ENCODE data around the gene CGB5. TPM values are rescaled to one million over a fixed set of nuclear protein-coding genes. Genes with fewer than 3 reads are reported as not detected.
"Not testable (repeated sequence)": the region's sequence is repeated elsewhere in the genome, so short reads cannot be mapped to it uniquely, and the experiment has no call there.

CGB5 gene
- total RNA-seq, 4 donors from 2014 or later: not detected

- TF ChIP-seq, protein P1, sequence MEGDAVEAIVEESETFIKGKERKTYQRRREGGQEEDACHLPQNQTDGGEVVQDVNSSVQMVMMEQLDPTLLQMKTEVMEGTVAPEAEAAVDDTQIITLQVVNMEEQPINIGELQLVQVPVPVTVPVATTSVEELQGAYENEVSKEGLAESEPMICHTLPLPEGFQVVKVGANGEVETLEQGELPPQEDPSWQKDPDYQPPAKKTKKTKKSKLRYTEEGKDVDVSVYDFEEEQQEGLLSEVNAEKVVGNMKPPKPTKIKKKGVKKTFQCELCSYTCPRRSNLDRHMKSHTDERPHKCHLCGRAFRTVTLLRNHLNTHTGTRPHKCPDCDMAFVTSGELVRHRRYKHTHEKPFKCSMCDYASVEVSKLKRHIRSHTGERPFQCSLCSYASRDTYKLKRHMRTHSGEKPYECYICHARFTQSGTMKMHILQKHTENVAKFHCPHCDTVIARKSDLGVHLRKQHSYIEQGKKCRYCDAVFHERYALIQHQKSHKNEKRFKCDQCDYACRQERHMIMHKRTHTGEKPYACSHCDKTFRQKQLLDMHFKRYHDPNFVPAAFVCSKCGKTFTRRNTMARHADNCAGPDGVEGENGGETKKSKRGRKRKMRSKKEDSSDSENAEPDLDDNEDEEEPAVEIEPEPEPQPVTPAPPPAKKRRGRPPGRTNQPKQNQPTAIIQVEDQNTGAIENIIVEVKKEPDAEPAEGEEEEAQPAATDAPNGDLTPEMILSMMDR (IDR thresholded peaks at IDR 0.05): peak in 4 of 5 experiments; percentile 26 to 35 (median 32)
- no peak for TF ChIP-seq EP300 (IDR thresholded peaks at IDR 0.05)
- no peak for TF ChIP-seq POLR2A (IDR thresholded peaks at IDR 0.05)
- Histone ChIP-seq H3K9me3 (no peaks in the 10 kb centered on the region), H3K27ac (no peak overlapping the region), H3K27me3 (peaks cover 0 to 52% of the 10 kb centered on the region in 2 donors), H3K4me3 (peak overlapping the region; percentile 35 to 58 (median 51)), H3K4me1 (peaks cover 0 to 27% (median 14%) of the 10 kb centered on the region in 4 donors), H3K36me3 (no peaks in the 10 kb centered on the region)
- DNase-seq (ENCODE audit: low spot score in 2 of 2): peak; percentile 10 to 25
- 0 to 1% methylated on average over 18 to 60 of the region's 63 CpGs for WGBS, 2 donors
These were observed 12.7 kb downstream of the CGB5 start for GRCh38 chr19:49056101-49056901.

DNA sequence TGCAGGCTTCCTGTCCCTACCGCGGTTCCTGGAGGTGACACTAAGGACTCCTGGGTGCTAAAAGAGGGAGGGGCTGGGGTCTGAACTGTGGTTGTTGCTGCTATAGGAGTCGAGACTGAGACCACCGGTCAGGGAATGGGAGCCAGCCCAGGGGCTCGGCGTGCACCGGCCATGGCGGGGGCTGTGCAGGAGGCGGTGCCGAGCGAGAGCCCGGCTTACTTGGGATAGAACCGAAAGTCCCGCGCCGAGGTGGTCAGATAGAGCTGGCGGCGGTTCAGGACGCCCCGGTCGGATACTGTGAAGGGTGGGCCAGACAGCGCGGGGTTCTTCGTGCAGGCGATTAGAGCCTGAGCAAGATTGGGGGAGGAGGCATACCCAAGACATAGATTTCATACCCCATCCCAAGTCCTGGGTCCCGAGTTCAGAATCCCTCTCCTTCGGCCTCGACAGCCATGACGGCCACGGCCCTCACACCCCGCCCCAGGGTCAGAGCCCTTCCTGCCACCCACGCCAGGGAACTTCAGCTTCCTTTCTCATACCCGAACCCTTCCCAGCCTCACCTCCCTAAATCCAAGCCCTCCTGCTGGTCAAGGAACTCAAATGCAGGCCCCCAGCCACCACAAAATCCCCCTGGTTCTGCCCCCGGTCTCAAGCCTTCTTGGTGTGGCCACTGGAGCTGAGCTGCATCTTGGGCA lies 13.4 kb downstream of the CGB5 start:
- WGBS, 2 donors: 5% methylated on average over 15 to 33 of the region's 34 CpGs
- Histone ChIP-seq H3K4me3 (peak overlapping the region; percentile 35 to 58 (median 51)), H3K4me1 (peaks cover 0 to 27% (median 14%) of the 10 kb centered on the region in 4 donors), H3K27me3 (peaks cover 0 to 58% of the 10 kb centered on the region in 2 donors)
- H3K27ac ChIP-seq; DNase-seq (ENCODE audit: low spot score in 2 of 2); H3K9me3 ChIP-seq; H3K36me3 ChIP-seq: not testable (repeated sequence)

DNA sequence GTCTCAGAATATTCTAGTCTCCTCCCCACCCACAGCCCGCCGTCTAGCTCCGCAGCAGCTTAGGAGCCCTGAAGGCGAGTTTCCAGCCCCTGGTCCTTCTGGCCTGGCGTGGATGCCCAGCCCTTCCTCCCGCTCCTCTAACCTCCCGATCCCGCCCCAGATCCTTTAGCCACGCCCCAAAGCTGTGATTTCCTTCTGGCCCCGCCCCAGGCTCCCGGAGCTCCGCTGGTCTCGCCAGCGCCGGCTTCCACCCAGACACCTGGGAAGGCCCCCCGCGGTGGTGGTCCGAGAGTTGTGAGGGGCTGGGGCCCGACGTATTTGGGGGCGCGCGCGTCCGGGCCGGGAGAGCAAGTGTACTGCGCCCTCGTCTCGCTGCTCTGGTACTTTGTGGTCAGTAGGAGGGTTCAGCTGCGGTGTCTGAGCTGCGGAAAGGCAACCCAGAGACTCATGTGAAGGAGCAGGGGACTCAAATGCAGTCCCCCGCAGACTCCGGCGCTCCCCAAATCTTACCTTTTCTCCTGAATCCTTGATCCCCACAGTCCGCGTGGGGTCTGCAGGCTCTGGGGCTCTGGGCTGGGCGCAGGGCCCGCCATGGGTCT lies 14.1 kb downstream of the CGB5 start, which contains the start of gene CGB7:
CGB7 (minus strand) TSS at position 114 of the 599 bp plus-strand sequence. CDS start 2,374 bp downstream, outside the sequence.
- no peaks in the 10 kb centered on the region for H3K36me3 ChIP-seq
- no peak within 1 kb of the TSS for H3K27ac ChIP-seq
- TF ChIP-seq, protein P1 (IDR thresholded peaks at IDR 0.05): no peak
- no peak for TF ChIP-seq EP300 (IDR thresholded peaks at IDR 0.05)
- TF ChIP-seq POLR2A (IDR thresholded peaks at IDR 0.05): no peak
- H3K4me1 ChIP-seq: peaks cover 0 to 27% (median 14%) of the 10 kb centered on the region in 4 donors
- WGBS, 2 donors: 2 to 3% methylated on average over 33 of the region's 38 CpGs
- DNase-seq (ENCODE audit: low spot score in 2 of 2): peak; percentile 29 to 54
- H3K9me3 ChIP-seq: no peaks in the 10 kb centered on the region
- H3K4me3 ChIP-seq: peak within 1 kb of the TSS; percentile 35 to 58 (median 51)
- peaks cover 0 to 65% of the 10 kb centered on the region in 2 donors for H3K27me3 ChIP-seq

- DNase-seq (ENCODE audit: low spot score in 2 of 2): no peak
- H3K4me3 ChIP-seq: no peak overlapping the region
- H3K36me3 ChIP-seq: no peaks in the 10 kb centered on the region
- peaks cover 0 to 27% (median 14%) of the 10 kb centered on the region in 4 donors for H3K4me1 ChIP-seq
- H3K27ac ChIP-seq: no peak overlapping the region
- TF ChIP-seq, protein P1 (IDR thresholded peaks at IDR 0.05): no peak
- no peak for TF ChIP-seq EP300 (IDR thresholded peaks at IDR 0.05)
- TF ChIP-seq POLR2A (IDR thresholded peaks at IDR 0.05): no peak
- H3K27me3 ChIP-seq: peaks cover 0 to 73% of the 10 kb centered on the region in 2 donors
- H3K9me3 ChIP-seq: no peaks in the 10 kb centered on the region
- 50 to 57% methylated on average over 9 to 10 of the region's 10 CpGs for WGBS, 2 donors
These were observed 14.9 kb downstream of the CGB5 start for GRCh38 chr19:49058562-49058961.

- Histone ChIP-seq H3K4me1 (peaks cover 0 to 27% (median 14%) of the 10 kb centered on the region in 4 donors), H3K27ac (no peak overlapping the region), H3K9me3 (no peaks in the 10 kb centered on the region), H3K4me3 (no peak overlapping the region), H3K36me3 (no peaks in the 10 kb centered on the region), H3K27me3 (peaks cover 0 to 78% of the 10 kb centered on the region in 2 donors)
- DNase-seq (ENCODE audit: low spot score in 2 of 2): no peak
- WGBS, 2 donors: 53 to 57% methylated on average over 9 of the region's 9 CpGs
- no peak for TF ChIP-seq EP300 (IDR thresholded peaks at IDR 0.05)
- no peak for TF ChIP-seq POLR2A (IDR thresholded peaks at IDR 0.05)
- TF ChIP-seq, protein P1 (IDR thresholded peaks at IDR 0.05): no peak
These were observed 15.4 kb downstream of the CGB5 start for GRCh38 chr19:49059053-49059452.

All from tibial nerve (tissue), 4 donors.